HEK293T (cell line): ENCODE measurements around the gene SBF1.

ENCODE experiments used
- CTCF ChIA-PET: fragments of 350-600 bp; formaldehyde crosslinking; extraction: SDS; loops from one replicate; lab custom pipeline; 2021; ENCODE audit warnings: antibody characterized with exemption, inconsistent platforms; lab: Yijun Ruan, JAX
- POLR2A ChIA-PET: fragments of 350-600 bp; formaldehyde crosslinking; extraction: SDS; loops from one replicate; lab custom pipeline; 2020; ENCODE audit warnings: antibody characterized with exemption, inconsistent platforms; lab: Yijun Ruan, JAX
- DNase-seq: peaks from one replicate; pipeline ENCODE4 v3.0.0; 2012; ENCODE audit warnings: mixed read lengths; ENCODE audit errors: extremely low spot score
- ARNT ChIP-seq: fragments of 450-650 bp; IDR thresholded peaks from 2 replicates; pipeline ENCODE4 v1.6.1; 2017; ENCODE audit warnings: mild to moderate bottlenecking
- BHLHE40 ChIP-seq: fragments of 450-650 bp; IDR thresholded peaks from 2 replicates; pipeline ENCODE4 v1.6.1; 2016; ENCODE audit warnings: mild to moderate bottlenecking, moderate library complexity, borderline replicate concordance
- CTBP1 ChIP-seq: fragments of 450-650 bp; IDR thresholded peaks from 2 replicates; pipeline ENCODE4 v1.6.1; 2016; ENCODE audit warnings: borderline replicate concordance
- ELF4 ChIP-seq: fragments of 450-650 bp; IDR thresholded peaks from 2 replicates; pipeline ENCODE4 v1.6.1; 2017; ENCODE audit warnings: antibody characterized with exemption
- FOXA1 ChIP-seq: fragments of 450-650 bp; IDR thresholded peaks from 2 replicates; pipeline ENCODE4 v1.6.1; 2016; ENCODE audit warnings: mild to moderate bottlenecking
- FOXK2 ChIP-seq: fragments of 450-650 bp; IDR thresholded peaks from 2 replicates; pipeline ENCODE4 v1.6.1; 2016; ENCODE audit warnings: mild to moderate bottlenecking
- FOXM1 ChIP-seq: fragments of 450-650 bp; IDR thresholded peaks from 2 replicates; pipeline ENCODE4 v1.6.1; 2017; ENCODE audit warnings: mild to moderate bottlenecking, borderline replicate concordance
- HDGF ChIP-seq: fragments of 450-650 bp; IDR thresholded peaks from 2 replicates; pipeline ENCODE4 v1.6.1; 2017; ENCODE audit warnings: antibody characterized with exemption, borderline replicate concordance
- L3MBTL2 ChIP-seq: fragments of 450-650 bp; conservative IDR thresholded peaks from 2 replicates; pipeline ENCODE4 v1.6.1; 2016; ENCODE audit warnings: mild to moderate bottlenecking
- LEF1 ChIP-seq: fragments of 450-650 bp; IDR thresholded peaks from 2 replicates; pipeline ENCODE4 v1.6.1; 2017; ENCODE audit warnings: mild to moderate bottlenecking, borderline replicate concordance
- NFRKB ChIP-seq: fragments of 450-650 bp; IDR thresholded peaks from 2 replicates; pipeline ENCODE4 v1.6.1; 2016; ENCODE audit warnings: mild to moderate bottlenecking, moderate library complexity
- SP1 ChIP-seq: fragments of 450-650 bp; IDR thresholded peaks from 2 replicates; pipeline ENCODE4 v1.6.1; 2017
- SUZ12 ChIP-seq: fragments of 450-650 bp; IDR thresholded peaks from 2 replicates; pipeline ENCODE4 v1.6.1; 2016; ENCODE audit warnings: mild to moderate bottlenecking
- TARDBP ChIP-seq: fragments of 450-650 bp; IDR thresholded peaks from 2 replicates; pipeline ENCODE4 v1.6.1; 2016
- ZNF384 ChIP-seq: fragments of 450-650 bp; IDR thresholded peaks from 2 replicates; pipeline ENCODE4 v1.6.1; 2016
- TF ChIP-seq, protein P1 (sequence below): fragments of 450-650 bp; IDR thresholded peaks from 2 replicates; pipeline ENCODE4 v1.6.1; 2016

The SBF1 gene

GRCh38 chr22:50516068-50516467 lies 41.2 kb upstream of the SBF1 start:
- DNase-seq: no peak
- POLR2A ChIA-PET: interaction anchor here (4.6 kb wide), 1 partner anchor 9 kb away, joined by 33 read pairs; the partner anchor contains the start of gene SCO2
- CTCF ChIA-PET: interaction anchor here (2.5 kb wide), 1 partner anchor 9 kb away, joined by 8 read pairs; the partner anchor contains the start of gene SCO2
- TF ChIP-seq FOXM1 (no peak), ZNF384 (no peak), FOXK2 (no peak), BHLHE40 (no peak), CTBP1 (no peak)

DNA sequence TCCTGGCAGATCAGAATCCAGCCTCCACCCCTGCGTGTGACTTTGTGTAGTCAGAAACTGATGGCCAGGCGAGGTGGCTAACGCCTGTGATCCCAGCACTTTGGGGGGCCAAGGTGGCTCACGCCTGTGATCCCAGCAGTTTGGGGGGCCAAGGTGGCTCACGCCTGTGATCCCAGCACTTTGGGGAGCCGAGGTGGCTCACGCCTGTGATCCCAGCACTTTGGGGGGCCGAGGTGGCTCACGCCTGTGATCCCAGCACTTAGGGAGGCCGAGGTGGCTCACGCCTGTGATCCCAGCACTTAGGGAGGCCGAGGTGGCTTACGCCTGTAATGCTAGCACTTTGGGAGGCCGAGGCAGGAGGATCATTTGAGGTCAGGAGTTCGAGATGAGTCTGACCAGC lies 38.3 kb upstream of the SBF1 start:
- no peak for TF ChIP-seq FOXM1
- no peak for TF ChIP-seq ARNT
- no peak for TF ChIP-seq TARDBP
- TF ChIP-seq NFRKB: no peak
- no peak for TF ChIP-seq HDGF
- TF ChIP-seq FOXA1: no peak
- TF ChIP-seq LEF1: no peak
- no peak for TF ChIP-seq L3MBTL2
- TF ChIP-seq FOXK2: no peak
- no peak for TF ChIP-seq ELF4
- TF ChIP-seq, protein P1, sequence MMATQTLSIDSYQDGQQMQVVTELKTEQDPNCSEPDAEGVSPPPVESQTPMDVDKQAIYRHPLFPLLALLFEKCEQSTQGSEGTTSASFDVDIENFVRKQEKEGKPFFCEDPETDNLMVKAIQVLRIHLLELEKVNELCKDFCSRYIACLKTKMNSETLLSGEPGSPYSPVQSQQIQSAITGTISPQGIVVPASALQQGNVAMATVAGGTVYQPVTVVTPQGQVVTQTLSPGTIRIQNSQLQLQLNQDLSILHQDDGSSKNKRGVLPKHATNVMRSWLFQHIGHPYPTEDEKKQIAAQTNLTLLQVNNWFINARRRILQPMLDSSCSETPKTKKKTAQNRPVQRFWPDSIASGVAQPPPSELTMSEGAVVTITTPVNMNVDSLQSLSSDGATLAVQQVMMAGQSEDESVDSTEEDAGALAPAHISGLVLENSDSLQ: no peak
- no peak for TF ChIP-seq SP1
- no peak for TF ChIP-seq SUZ12
- TF ChIP-seq BHLHE40: no peak
- no peak for TF ChIP-seq ZNF384
- TF ChIP-seq CTBP1: no peak
- POLR2A ChIA-PET: interaction anchor here (4.6 to 7.4 kb wide), 2 partner anchors 11 to 12 kb away, joined by 33 to 193 read pairs; partner anchors contain the start of gene SCO2
- no peak for DNase-seq
- CTCF ChIA-PET: no interaction called here

DNA sequence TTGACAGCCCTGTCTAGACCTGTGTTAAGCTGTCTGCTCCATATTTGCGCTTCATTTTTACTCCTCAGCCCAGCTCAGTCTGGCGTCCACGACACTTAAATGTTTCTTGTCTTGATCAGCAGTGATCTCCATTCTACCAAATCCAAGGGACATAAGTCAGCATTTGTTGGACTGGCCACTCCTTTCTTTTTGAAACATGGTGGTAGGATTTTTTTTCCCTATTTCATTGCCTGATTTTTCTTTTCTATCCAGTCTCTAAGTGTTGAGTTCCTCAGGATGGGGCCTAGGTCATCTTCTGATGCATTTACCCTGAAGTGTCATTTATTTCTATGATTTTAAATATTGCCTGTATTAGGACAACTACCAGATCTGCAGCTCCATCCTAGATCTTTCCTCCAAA lies 34.1 kb upstream of the SBF1 start:
- ChIA-PET CTCF (interaction anchor here (1.0 to 2.0 kb wide), 2 partner anchors 17 to 36 kb away, joined by 4 to 11 read pairs; partner anchors contain the start of gene SCO2), POLR2A (interaction anchor here (0.7 to 7.4 kb wide), 11 partner anchors 9 to 119 kb away, joined by 3 to 193 read pairs (median 3); partner anchors contain the start of gene SCO2)
- no peak for TF ChIP-seq NFRKB
- TF ChIP-seq, protein P1: no peak
- no peak for TF ChIP-seq BHLHE40
- no peak for TF ChIP-seq TARDBP
- TF ChIP-seq FOXM1: no peak
- TF ChIP-seq FOXK2: no peak
- TF ChIP-seq CTBP1: no peak
- no peak for TF ChIP-seq LEF1
- no peak for TF ChIP-seq HDGF
- TF ChIP-seq SUZ12: no peak
- no peak for TF ChIP-seq ARNT
- no peak for TF ChIP-seq L3MBTL2
- TF ChIP-seq SP1: no peak
- no peak for TF ChIP-seq ZNF384
- TF ChIP-seq ELF4: no peak
- TF ChIP-seq FOXA1: no peak
- DNase-seq: no peak

DNA sequence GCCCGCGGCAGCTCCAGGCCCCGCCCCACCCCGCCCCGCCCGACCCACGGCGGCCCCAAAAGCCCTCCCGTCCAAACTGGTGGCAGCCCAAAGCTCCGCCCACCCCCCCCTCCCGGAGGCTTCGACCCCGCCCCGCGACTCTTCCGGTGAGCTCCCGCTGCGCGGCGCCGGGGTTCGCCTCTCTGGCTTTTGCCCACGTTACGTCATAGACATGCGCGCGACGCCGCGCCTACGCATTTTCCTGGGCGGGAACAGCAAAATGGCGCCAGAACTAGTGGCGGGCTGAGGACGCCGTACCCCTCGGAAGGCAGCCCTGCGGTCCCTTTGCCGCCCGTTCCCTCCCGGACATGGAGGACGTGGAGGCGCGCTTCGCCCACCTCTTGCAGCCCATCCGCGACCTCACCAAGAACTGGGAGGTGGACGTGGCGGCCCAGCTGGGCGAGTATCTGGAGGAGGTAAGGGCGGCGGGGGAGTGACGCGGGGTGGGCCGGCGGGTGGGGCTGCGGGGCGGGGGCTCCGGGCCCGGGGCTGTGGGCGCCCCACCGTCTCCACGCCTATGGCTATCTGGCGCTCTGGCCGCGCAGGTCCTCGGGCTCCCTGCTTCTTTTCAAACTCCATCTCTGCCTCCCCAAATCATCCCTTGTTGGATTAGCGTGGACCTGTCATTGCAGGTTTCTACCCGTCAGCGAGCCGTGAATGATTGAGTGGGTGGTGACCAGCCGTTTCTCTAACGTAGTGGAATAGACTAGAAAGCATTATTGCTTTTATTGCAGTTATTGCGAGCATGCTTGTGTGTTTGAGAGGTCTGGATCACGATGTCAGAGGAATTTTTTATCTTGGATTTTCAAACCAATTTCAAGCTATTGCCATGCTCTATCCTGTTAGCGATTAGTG lies 33.4 kb upstream of the SBF1 start, which contains the start of gene NCAPH2:
NCAPH2 (plus strand) TSS at position 234 of the 894 bp plus-strand sequence; CDS start at position 348, 114 bp downstream.
- DNase-seq: peak; percentile 100
- POLR2A ChIA-PET: interaction anchor here (0.6 to 7.4 kb wide), 38 partner anchors 9 to 257 kb away, joined by 3 to 193 read pairs (median 4); partner anchors contain the start of genes ADM2, CHKB, CPT1B and HDAC10
- no peak for TF ChIP-seq HDGF
- TF ChIP-seq, protein P1: peak; percentile 89
- TF ChIP-seq ZNF384: no peak
- TF ChIP-seq L3MBTL2: peak; percentile 66
- no peak for TF ChIP-seq SUZ12
- no peak for TF ChIP-seq FOXK2
- CTCF ChIA-PET: interaction anchor here (0.7 to 2.0 kb wide), 4 partner anchors 10 to 35 kb away, joined by 4 to 11 read pairs (median 5); partner anchors contain the start of gene SCO2

DNA sequence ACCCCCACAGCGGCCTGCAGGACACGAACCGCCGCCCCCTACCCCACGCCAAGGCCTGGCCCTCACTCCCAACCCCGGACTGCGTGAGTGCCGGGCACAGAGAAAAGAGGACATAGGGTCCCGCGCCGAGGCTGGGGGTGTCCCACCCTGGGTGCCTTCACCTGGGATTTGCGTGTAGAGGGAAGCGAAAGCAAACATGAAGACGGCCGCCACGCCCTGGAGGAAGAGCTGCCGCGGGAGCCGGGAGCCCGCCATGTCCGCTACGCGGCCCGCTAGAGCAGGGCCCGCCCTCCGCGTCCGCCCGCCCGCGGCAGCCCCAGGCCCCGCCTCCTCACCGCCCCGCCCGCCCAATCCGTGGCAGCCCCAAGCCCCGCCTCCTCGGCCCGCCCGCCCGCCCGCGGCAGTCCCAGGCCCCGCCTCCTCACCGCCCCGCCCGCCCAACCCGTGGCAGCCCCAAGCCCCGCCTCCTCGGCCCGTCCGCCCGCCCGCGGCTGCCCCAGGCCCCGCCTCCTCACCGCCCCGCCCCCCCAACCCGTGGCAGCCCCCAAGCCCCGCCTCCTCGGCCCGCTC lies 32.7 kb upstream of the SBF1 start, which contains the start of gene LMF2:
LMF2 (minus strand) TSS at position 282 of the 570 bp plus-strand sequence; CDS start at position 255, 27 bp downstream.
- TF ChIP-seq, protein P1: no peak
- no peak for TF ChIP-seq TARDBP
- TF ChIP-seq FOXM1: no peak
- no peak for TF ChIP-seq ZNF384
- TF ChIP-seq SP1: no peak
- TF ChIP-seq NFRKB: no peak
- no peak for TF ChIP-seq ARNT
- no peak for TF ChIP-seq ELF4
- no peak for TF ChIP-seq BHLHE40
- no peak for TF ChIP-seq LEF1
- TF ChIP-seq FOXA1: no peak
- no peak for TF ChIP-seq CTBP1
- TF ChIP-seq SUZ12: no peak
- TF ChIP-seq L3MBTL2: no peak
- no peak for TF ChIP-seq FOXK2
- TF ChIP-seq HDGF: no peak
- ChIA-PET POLR2A (interaction anchor here (0.6 to 7.4 kb wide), 29 partner anchors 8 to 256 kb away, joined by 3 to 193 read pairs (median 4); partner anchors contain the start of genes ADM2, CHKB, CPT1B and HDAC10), CTCF (interaction anchor here (0.7 to 1.1 kb wide), 2 partner anchors 9 to 18 kb away, joined by 5 read pairs; partner anchors contain the start of gene SCO2)
- DNase-seq: peak; percentile 94
